Activated naive CD4-positive, alpha-beta T cell treated with anti-CD3 and anti-CD28 coated beads, Interleukin-2, amount 10 ng/mL, durations not matched to agents 7 days and 5 days (primary cell): Measurements from ENCODE around the gene SH2D3A.
A peak's percentile ranks its signal among the peaks of the same experiment; 100 is the strongest.

Source experiments
- CTCF ChIA-PET: fragments of 350-600 bp; sonication (Branson Sonifier 250); formaldehyde crosslinking; loops from one replicate; lab custom pipeline; 2021; ENCODE audit warnings: antibody characterized with exemption; lab: Charles Lee
- DNase-seq: peaks from one replicate; pipeline ENCODE4 v3.0.0-alpha.2; 2020
- H3K27ac Mint-ChIP-seq: one replicate; pipeline ENCODE4 v1.8.0; 2021; ENCODE audit warnings: mild to moderate bottlenecking, moderate library complexity, mixed read lengths
- H3K27me3 Mint-ChIP-seq: one replicate; pipeline ENCODE4 v1.8.0; 2021; ENCODE audit warnings: mild to moderate bottlenecking, mixed read lengths
- H3K36me3 Mint-ChIP-seq: one replicate; pipeline ENCODE4 v1.8.0; 2021; ENCODE audit warnings: mixed read lengths
- H3K4me1 Mint-ChIP-seq: one replicate; pipeline ENCODE4 v1.8.0; 2021; ENCODE audit warnings: mixed read lengths
- H3K4me3 Mint-ChIP-seq: one replicate; pipeline ENCODE4 v1.8.0; 2021; ENCODE audit warnings: mild to moderate bottlenecking, moderate library complexity, mixed read lengths
- H3K9me3 Mint-ChIP-seq: one replicate; pipeline ENCODE4 v1.8.0; 2021; ENCODE audit warnings: mixed read lengths

Gene SH2D3A

GRCh38 chr19:6734096-6734696 is 33.0 kb downstream of the SH2D3A start:
- H3K4me3 Mint-ChIP-seq: no peak overlapping the region
- peaks cover 28% of the 10 kb centered on the region for H3K4me1 Mint-ChIP-seq
- H3K27ac Mint-ChIP-seq: no peak overlapping the region
- peaks cover 25% of the 10 kb centered on the region for H3K36me3 Mint-ChIP-seq
- H3K9me3 Mint-ChIP-seq: no peaks in the 10 kb centered on the region
- CTCF ChIA-PET: no interaction called here
- H3K27me3 Mint-ChIP-seq: peaks cover 4% of the 10 kb centered on the region
- DNase-seq: no peak

- H3K4me1 Mint-ChIP-seq: peaks cover 22% of the 10 kb centered on the region
- H3K36me3 Mint-ChIP-seq: peaks cover 25% of the 10 kb centered on the region
- H3K9me3 Mint-ChIP-seq: no peaks in the 10 kb centered on the region
- no peak overlapping the region for H3K4me3 Mint-ChIP-seq
- CTCF ChIA-PET: no interaction called here
- no peak for DNase-seq
- no peak overlapping the region for H3K27ac Mint-ChIP-seq
- H3K27me3 Mint-ChIP-seq: peaks cover 4% of the 10 kb centered on the region
Measured at GRCh38 chr19:6733338-6734095, 33.7 kb downstream of the SH2D3A start.

- DNase-seq: no peak
- H3K4me3 Mint-ChIP-seq: no peak overlapping the region
- H3K36me3 Mint-ChIP-seq: peaks cover 25% of the 10 kb centered on the region
- peaks cover 4% of the 10 kb centered on the region for H3K27me3 Mint-ChIP-seq
- CTCF ChIA-PET: no interaction called here
- no peaks in the 10 kb centered on the region for H3K9me3 Mint-ChIP-seq
- H3K27ac Mint-ChIP-seq: no peak overlapping the region
- H3K4me1 Mint-ChIP-seq: peaks cover 15% of the 10 kb centered on the region
Measured at GRCh38 chr19:6732803-6733337, 34.4 kb downstream of the SH2D3A start.

- H3K27me3 Mint-ChIP-seq: no peaks in the 10 kb centered on the region
- CTCF ChIA-PET: no interaction called here
- DNase-seq: no peak
- H3K4me3 Mint-ChIP-seq: no peak overlapping the region
- no peak overlapping the region for H3K27ac Mint-ChIP-seq
- no peaks in the 10 kb centered on the region for H3K9me3 Mint-ChIP-seq
- H3K4me1 Mint-ChIP-seq: peaks cover 13% of the 10 kb centered on the region
- peaks cover 25% of the 10 kb centered on the region for H3K36me3 Mint-ChIP-seq
Measured at GRCh38 chr19:6731822-6732221, 35.4 kb downstream of the SH2D3A start.

- H3K36me3 Mint-ChIP-seq: peaks cover 22% of the 10 kb centered on the region
- H3K4me3 Mint-ChIP-seq: no peak overlapping the region
- CTCF ChIA-PET: no interaction called here
- H3K27me3 Mint-ChIP-seq: no peaks in the 10 kb centered on the region
- H3K4me1 Mint-ChIP-seq: peaks cover 9% of the 10 kb centered on the region
- no peaks in the 10 kb centered on the region for H3K9me3 Mint-ChIP-seq
- no peak for DNase-seq
- no peak overlapping the region for H3K27ac Mint-ChIP-seq
Measured at GRCh38 chr19:6730941-6731670, 36.1 kb downstream of the SH2D3A start.

- Mint-ChIP-seq H3K36me3 (peaks cover 17% of the 10 kb centered on the region), H3K9me3 (no peaks in the 10 kb centered on the region), H3K4me1 (peaks cover 7% of the 10 kb centered on the region), H3K4me3 (no peak overlapping the region), H3K27me3 (peaks cover 5% of the 10 kb centered on the region), H3K27ac (no peak overlapping the region)
- DNase-seq: peak; percentile 52
- CTCF ChIA-PET: no interaction called here
Measured at GRCh38 chr19:6730153-6730804, 37.0 kb downstream of the SH2D3A start.

- CTCF ChIA-PET: no interaction called here
- Mint-ChIP-seq H3K4me1 (peaks cover 10% of the 10 kb centered on the region), H3K36me3 (peaks cover 17% of the 10 kb centered on the region), H3K9me3 (no peaks in the 10 kb centered on the region), H3K27me3 (peaks cover 10% of the 10 kb centered on the region), H3K4me3 (no peak overlapping the region), H3K27ac (no peak overlapping the region)
- no peak for DNase-seq
Measured at GRCh38 chr19:6729573-6730152, 37.6 kb downstream of the SH2D3A start.

- H3K27ac Mint-ChIP-seq: peak overlapping the region; percentile 47
- DNase-seq: no peak
- CTCF ChIA-PET: no interaction called here
- no peaks in the 10 kb centered on the region for H3K9me3 Mint-ChIP-seq
- H3K36me3 Mint-ChIP-seq: peaks cover 14% of the 10 kb centered on the region
- peaks cover 17% of the 10 kb centered on the region for H3K27me3 Mint-ChIP-seq
- H3K4me3 Mint-ChIP-seq: no peak overlapping the region
- peaks cover 16% of the 10 kb centered on the region for H3K4me1 Mint-ChIP-seq
Measured at GRCh38 chr19:6728346-6728745, 38.9 kb downstream of the SH2D3A start.

GRCh38 chr19:6725513-6726231 is 41.6 kb downstream of the SH2D3A start:
- H3K36me3 Mint-ChIP-seq: peaks cover 7% of the 10 kb centered on the region
- CTCF ChIA-PET: interaction anchor here (1.5 kb wide), 1 partner anchor 10 kb away, joined by 5 read pairs; no protein-coding TSS in a partner anchor
- H3K4me1 Mint-ChIP-seq: peaks cover 33% of the 10 kb centered on the region
- peaks cover 26% of the 10 kb centered on the region for H3K27me3 Mint-ChIP-seq
- DNase-seq: no peak
- no peaks in the 10 kb centered on the region for H3K9me3 Mint-ChIP-seq
- H3K4me3 Mint-ChIP-seq: no peak overlapping the region
- H3K27ac Mint-ChIP-seq: no peak overlapping the region

GRCh38 chr19:6724631-6725492 is 42.4 kb downstream of the SH2D3A start:
- H3K4me1 Mint-ChIP-seq: peaks cover 34% of the 10 kb centered on the region
- CTCF ChIA-PET: interaction anchor here (1.0 to 1.5 kb wide), 2 partner anchors 11 to 93 kb away, joined by 3 to 5 read pairs; no protein-coding TSS in a partner anchor
- no peak overlapping the region for H3K27ac Mint-ChIP-seq
- no peaks in the 10 kb centered on the region for H3K9me3 Mint-ChIP-seq
- H3K36me3 Mint-ChIP-seq: peaks cover 4% of the 10 kb centered on the region
- DNase-seq: no peak
- peaks cover 33% of the 10 kb centered on the region for H3K27me3 Mint-ChIP-seq
- no peak overlapping the region for H3K4me3 Mint-ChIP-seq

- Mint-ChIP-seq H3K36me3 (no peaks in the 10 kb centered on the region), H3K27me3 (peaks cover 40% of the 10 kb centered on the region), H3K9me3 (no peaks in the 10 kb centered on the region), H3K4me1 (peaks cover 37% of the 10 kb centered on the region), H3K27ac (no peak overlapping the region), H3K4me3 (no peak overlapping the region)
- CTCF ChIA-PET: interaction anchor here (1.5 kb wide), 1 partner anchor 12 kb away, joined by 5 read pairs; no protein-coding TSS in a partner anchor
- no peak for DNase-seq
Measured at GRCh38 chr19:6723738-6724137, 43.5 kb downstream of the SH2D3A start.

- Mint-ChIP-seq H3K4me1 (peaks cover 37% of the 10 kb centered on the region), H3K27me3 (peaks cover 40% of the 10 kb centered on the region), H3K9me3 (no peaks in the 10 kb centered on the region), H3K36me3 (no peaks in the 10 kb centered on the region), H3K27ac (no peak overlapping the region), H3K4me3 (no peak overlapping the region)
- no peak for DNase-seq
- CTCF ChIA-PET: no interaction called here
Measured at GRCh38 chr19:6723108-6723618, 44.1 kb downstream of the SH2D3A start.
